Gastroesophageal sphincter (tissue), 4 donors: ENCODE measurements around the gene TRDMT1. TPM values are rescaled to one million over a fixed set of nuclear protein-coding genes. Genes with fewer than 3 reads are reported as not detected.

Source experiments
- ATAC-seq: fragments of 150-250 bp; one replicate; pipeline ENCODE4 v1.9.1; 2016; ENCODE audit warnings: mild to moderate bottlenecking, moderate library complexity
- H3K27ac ChIP-seq, 4 donors: fragments of 200-600 bp; sonication (generic) in 3 of 4; 1 replicate in 3 of 4; 2 replicates in 1 of 4; pipeline ENCODE4 v1.5.1; 2016 to 2019
- H3K27me3 ChIP-seq: fragments of 200-600 bp; sonication (generic); one replicate; pipeline ENCODE4 v1.5.1; 2019
- H3K36me3 ChIP-seq, 2 donors: fragments of 200-600 bp; sonication (generic); one replicate each; pipeline ENCODE4 v1.5.1; 2019; ENCODE audit warnings: control low read depth in 1 of 2
- H3K4me1 ChIP-seq, 3 donors: fragments of 200-600 bp; sonication (generic); 1 replicate in 2 of 3; 2 replicates in 1 of 3; pipeline ENCODE4 v1.5.1; 2016 to 2019; ENCODE audit warnings: control low read depth in 2 of 3
- H3K4me3 ChIP-seq, 2 donors: fragments of 200-600 bp; sonication (generic); one replicate each; pipeline ENCODE4 v1.5.1; 2019; ENCODE audit warnings: mild to moderate bottlenecking in 1 of 2, moderate library complexity in 1 of 2
- H3K9me3 ChIP-seq, 3 donors: fragments of 200-600 bp; sonication (generic); one replicate each; pipeline ENCODE4 v1.5.1; 2017 to 2019; ENCODE audit warnings: control low read depth in 2 of 3
- CTCF ChIP-seq, 4 experiments: fragments of 200-600 bp in 2 of 4; fragments of 450-650 bp in 2 of 4; sonication (generic) in 1 of 4; IDR thresholded peaks; one replicate each; pipeline ENCODE4 v1.5.1; 2017 to 2019; ENCODE audit warnings: antibody characterized with exemption in 4 of 4, mild to moderate bottlenecking in 2 of 4, moderate library complexity in 2 of 4
- EP300 ChIP-seq: sonication (generic); formaldehyde crosslinking; IDR thresholded peaks from one replicate; pipeline ENCODE4 v1.6.1; 2017; ENCODE audit warnings: antibody characterized with exemption, mild to moderate bottlenecking
- POLR2A ChIP-seq, 2 donors: fragments of 450-650 bp; IDR thresholded peaks; one replicate each; pipeline ENCODE4 v1.6.1; 2017; ENCODE audit warnings: antibody characterized with exemption in 2 of 2, mild to moderate bottlenecking in 2 of 2, moderate library complexity in 1 of 2
- POLR2AphosphoS5 ChIP-seq: sonication (generic); formaldehyde crosslinking; IDR thresholded peaks from one replicate; pipeline ENCODE4 v1.6.1; 2017; ENCODE audit warnings: antibody characterized with exemption
- WGBS, 2 donors: methylation state at CpG; one replicate each; pipeline ENCODE4 v1.1.5; 2018; ENCODE audit warnings: low coverage in 1 of 2; 5-methylcytosine and 5-hydroxymethylcytosine counted together
- total RNA-seq, 4 donors: library from RNA; depleted of rRNA; stranded (reverse); fragments of >200 nt; gene quantifications; one replicate each; pipeline ENCODE4 v1.1.0, GENCODE V29; 2016

The TRDMT1 gene
- total RNA-seq, 4 donors from 2014 or later: 4.5 to 6.4 (median 5.3) TPM

GRCh38 chr10:17196573-17196972 lies 4.9 kb downstream of the TRDMT1 start:
- Histone ChIP-seq H3K36me3 (no peaks in the 10 kb centered on the region), H3K4me3 (no peak overlapping the region), H3K27ac (peak overlapping the region in 1 of 4 donors; percentile 9), H3K4me1 (peaks cover 0 to 13% (median 0%) of the 10 kb centered on the region in 3 donors), H3K27me3 (no peaks in the 10 kb centered on the region), H3K9me3 (no peaks in the 10 kb centered on the region)
- ATAC-seq: no peak
- WGBS, 2 donors: 78 to 82% methylated on average over 3 of the region's 3 CpGs
- TF ChIP-seq EP300 (no peak), POLR2AphosphoS5 (no peak), CTCF (IDR thresholded peaks at IDR 0.05) (no peak), POLR2A (IDR thresholded peaks at IDR 0.05) (no peak)

GRCh38 chr10:17196045-17196444 lies 5.4 kb downstream of the TRDMT1 start:
- no peaks in the 10 kb centered on the region for H3K36me3 ChIP-seq
- no peak overlapping the region for H3K4me3 ChIP-seq
- H3K27me3 ChIP-seq: no peaks in the 10 kb centered on the region
- TF ChIP-seq POLR2AphosphoS5 (no peak), CTCF (IDR thresholded peaks at IDR 0.05) (no peak)
- ATAC-seq: no peak
- H3K4me1 ChIP-seq: peaks cover 0 to 12% (median 0%) of the 10 kb centered on the region in 3 donors
- H3K9me3 ChIP-seq: no peaks in the 10 kb centered on the region
- 11 to 31% methylated on average over 2 of the region's 2 CpGs for WGBS, 2 donors
- peak overlapping the region in 1 of 4 donors; percentile 9 for H3K27ac ChIP-seq

- H3K36me3 ChIP-seq: no peaks in the 10 kb centered on the region
- H3K4me1 ChIP-seq: peaks cover 0 to 8% (median 0%) of the 10 kb centered on the region in 3 donors
- 80 to 97% methylated on average over 4 of the region's 5 CpGs for WGBS, 2 donors
- no peak for ATAC-seq
- H3K27ac ChIP-seq: peak overlapping the region in 1 of 4 donors; percentile 9
- H3K9me3 ChIP-seq: no peaks in the 10 kb centered on the region
- TF ChIP-seq POLR2A (IDR thresholded peaks at IDR 0.05) (no peak), CTCF (IDR thresholded peaks at IDR 0.05) (no peak), POLR2AphosphoS5 (no peak), EP300 (no peak)
- H3K4me3 ChIP-seq: no peak overlapping the region
- H3K27me3 ChIP-seq: no peaks in the 10 kb centered on the region
Measured at GRCh38 chr10:17195083-17195482, 6.4 kb downstream of the TRDMT1 start.

- Histone ChIP-seq H3K4me1 (no peaks in the 10 kb centered on the region), H3K36me3 (no peaks in the 10 kb centered on the region), H3K27me3 (no peaks in the 10 kb centered on the region), H3K27ac (no peak overlapping the region), H3K9me3 (no peaks in the 10 kb centered on the region), H3K4me3 (no peak overlapping the region)
- ATAC-seq: no peak
- TF ChIP-seq EP300 (no peak), CTCF (IDR thresholded peaks at IDR 0.05) (no peak), POLR2A (IDR thresholded peaks at IDR 0.05) (no peak), POLR2AphosphoS5 (no peak)
- 65 to 78% methylated on average over 2 of the region's 2 CpGs for WGBS, 2 donors
Measured at GRCh38 chr10:17190602-17191001, 10.9 kb downstream of the TRDMT1 start.

GRCh38 chr10:17188644-17189172 lies 12.8 kb downstream of the TRDMT1 start:
- Histone ChIP-seq H3K4me3 (no peak overlapping the region), H3K27me3 (no peaks in the 10 kb centered on the region), H3K4me1 (no peaks in the 10 kb centered on the region), H3K36me3 (no peaks in the 10 kb centered on the region), H3K9me3 (no peaks in the 10 kb centered on the region), H3K27ac (no peak overlapping the region)
- no peak for TF ChIP-seq POLR2AphosphoS5
- TF ChIP-seq EP300: no peak
- TF ChIP-seq POLR2A (IDR thresholded peaks at IDR 0.05): no peak
- no peak for TF ChIP-seq CTCF (IDR thresholded peaks at IDR 0.05)
- ATAC-seq: no peak
- 87 to 98% methylated on average over 3 of the region's 3 CpGs for WGBS, 2 donors
